IMR-90 (cell line): Measurements from ENCODE around the gene TXK. TPM values are rescaled to one million over a fixed set of nuclear protein-coding genes. Genes with fewer than 3 reads are reported as not detected.

Experiments
- ATAC-seq: fragments of 200-7000 bp; cut with Tn5 transposase; 2 replicates; pipeline ENCODE4 v1.9.1; 2020; ENCODE audit warnings: low read depth, mild to moderate bottlenecking, moderate library complexity
- BruUV-seq: library from RNA; stranded (reverse); fragments of 400-500 nt; replicated peaks from 2 replicates; lab custom pipeline; 2021; lab: Mats Ljungman, UMichigan
- CTCF ChIA-PET: fragments of 300-600 bp; formaldehyde crosslinking; extraction: SDS; loops from one replicate; lab custom pipeline; 2021; ENCODE audit warnings: antibody characterized with exemption; lab: Yijun Ruan, JAX
- POLR2A ChIA-PET: fragments of 300-600 bp; sonication (Branson Sonifier 250); formaldehyde crosslinking; loops from one replicate; lab custom pipeline; 2022; ENCODE audit warnings: antibody characterized with exemption; ENCODE audit not compliant: unreplicated experiment; lab: Charles Lee
- DNase-seq: peaks from one replicate; pipeline ENCODE4 v3.0.0; 2013
- H2AFZ ChIP-seq: replicated peaks from 2 replicates; pipeline ENCODE3; 2013; ENCODE audit warnings: low read length, mild to moderate bottlenecking; ENCODE audit not compliant: poor library complexity
- H2AK5ac ChIP-seq: 2 replicates; pipeline ENCODE4 v1.6.1; 2013; ENCODE audit warnings: low read depth, low read length, inconsistent platforms
- H2AK9ac ChIP-seq: replicated peaks from 2 replicates; pipeline ENCODE3; 2013; ENCODE audit warnings: mild to moderate bottlenecking, low read depth, low read length, moderate library complexity; ENCODE audit not compliant: poor library complexity
- H2BK120ac ChIP-seq: 2 replicates; pipeline ENCODE4 v1.6.1; 2013; ENCODE audit warnings: low read depth, low read length, inconsistent platforms
- H2BK15ac ChIP-seq: 3 replicates; pipeline ENCODE4 v1.6.1; 2013; ENCODE audit warnings: low read depth, low read length, inconsistent platforms
- H2BK20ac ChIP-seq: 2 replicates; pipeline ENCODE4 v1.6.1; 2013; ENCODE audit warnings: low read depth, mild to moderate bottlenecking, inconsistent platforms, low read length, moderate library complexity
- H2BK5ac ChIP-seq: 2 replicates; pipeline ENCODE4 v1.6.1; 2013; ENCODE audit warnings: mild to moderate bottlenecking, low read depth, low read length, inconsistent platforms; ENCODE audit not compliant: poor library complexity, severe bottlenecking
- H3K14ac ChIP-seq: replicated peaks from 2 replicates; pipeline ENCODE4 v1.6.1; 2013; ENCODE audit warnings: low read depth, low read length, inconsistent platforms
- H3K18ac ChIP-seq: 2 replicates; pipeline ENCODE4 v1.6.1; 2013; ENCODE audit warnings: low read depth, low read length, control low read depth
- H3K23ac ChIP-seq: 2 replicates; pipeline ENCODE4 v1.6.1; 2013; ENCODE audit warnings: low read depth, low read length, inconsistent platforms
- H3K27ac ChIP-seq: 2 replicates; pipeline ENCODE4 v1.5.1; 2013; ENCODE audit warnings: mild to moderate bottlenecking, control low read depth, low read length; ENCODE audit not compliant: insufficient read depth
- H3K27me3 ChIP-seq: 2 replicates; pipeline ENCODE4 v1.6.1; 2013; ENCODE audit warnings: low read length; ENCODE audit not compliant: control insufficient read depth, insufficient read depth
- H3K36me3 ChIP-seq: 2 replicates; pipeline ENCODE4 v1.6.1; 2013; ENCODE audit warnings: low read length, mixed read lengths; ENCODE audit not compliant: control insufficient read depth, insufficient read depth
- H3K4ac ChIP-seq: 2 replicates; pipeline ENCODE4 v1.6.1; 2013; ENCODE audit warnings: low read depth, low read length, inconsistent platforms
- H3K4me1 ChIP-seq: 2 replicates; pipeline ENCODE4 v1.6.1; 2013; ENCODE audit warnings: low read length, mixed read lengths; ENCODE audit not compliant: control insufficient read depth, insufficient read depth
- H3K4me2 ChIP-seq: 2 replicates; pipeline ENCODE4 v1.6.1; 2013; ENCODE audit warnings: low read depth, mild to moderate bottlenecking, control low read depth, low read length, moderate library complexity
- H3K4me3 ChIP-seq: 2 replicates; pipeline ENCODE4 v1.5.1; 2013; ENCODE audit warnings: low read depth, mild to moderate bottlenecking, control low read depth, low read length, moderate library complexity; ENCODE audit not compliant: insufficient read depth
- H3K56ac ChIP-seq: 2 replicates; pipeline ENCODE4 v1.6.1; 2013; ENCODE audit warnings: low read length, inconsistent platforms; ENCODE audit not compliant: insufficient read depth; ENCODE audit errors: extremely low read depth
- H3K79me1 ChIP-seq, 2 experiments: 2 replicates each; pipeline ENCODE4 v1.6.1; 2013; ENCODE audit warnings: low read length in 2 of 2, inconsistent platforms in 1 of 2, low read depth in 1 of 2
- H3K9ac ChIP-seq: 2 replicates; pipeline ENCODE4 v1.6.1; 2013; ENCODE audit warnings: low read depth, low read length, control low read depth
- H3K9me1 ChIP-seq: 2 replicates; pipeline ENCODE4 v1.6.1; 2013; ENCODE audit warnings: low read length, inconsistent platforms; ENCODE audit not compliant: insufficient read depth
- H3K9me3 ChIP-seq: 2 replicates; pipeline ENCODE4 v1.6.1; 2013; ENCODE audit warnings: low read length; ENCODE audit not compliant: control insufficient read depth, insufficient read depth
- H4K20me1 ChIP-seq: 2 replicates; pipeline ENCODE4 v1.6.1; 2013; ENCODE audit warnings: low read length, inconsistent platforms; ENCODE audit not compliant: insufficient read depth
- H4K5ac ChIP-seq: 2 replicates; pipeline ENCODE4 v1.6.1; 2013; ENCODE audit warnings: mild to moderate bottlenecking, low read depth, low read length, control low read depth
- H4K8ac ChIP-seq, 2 experiments: 2 replicates each; pipeline ENCODE4 v1.6.1; 2013; ENCODE audit warnings: low read depth in 2 of 2, low read length in 2 of 2, control low read depth in 1 of 2, inconsistent platforms in 1 of 2
- H4K91ac ChIP-seq: 2 replicates; pipeline ENCODE4 v1.6.1; 2013; ENCODE audit warnings: low read depth, low read length, inconsistent platforms; ENCODE audit not compliant: insufficient read depth
- BHLHE40 ChIP-seq: fragments of 150-350 bp; IDR thresholded peaks from 2 replicates; pipeline ENCODE4 v1.6.1; 2016; ENCODE audit warnings: mild to moderate bottlenecking, low read depth, low read length
- CTCF ChIP-seq: conservative IDR thresholded peaks from 2 replicates; pipeline ENCODE4 v1.5.1; 2012; ENCODE audit warnings: mild to moderate bottlenecking, low read depth, low read length, improper control_type of control experiment
- ELK1 ChIP-seq: fragments of 150-350 bp; IDR thresholded peaks from 2 replicates; pipeline ENCODE4 v1.6.1; 2016; ENCODE audit warnings: low read depth, mild to moderate bottlenecking, low read length, moderate library complexity, borderline replicate concordance
- MAFK ChIP-seq: IDR thresholded peaks from 2 replicates; pipeline ENCODE4 v1.6.1; 2012; ENCODE audit warnings: low read depth, low read length, improper control_type of control experiment
- NFE2L2 ChIP-seq: fragments of 150-350 bp; IDR thresholded peaks from 2 replicates; pipeline ENCODE4 v1.6.1; 2016; ENCODE audit warnings: low read depth, mild to moderate bottlenecking, low read length
- POLR2A ChIP-seq: IDR thresholded peaks from 2 replicates; pipeline ENCODE4 v1.6.1; 2012; ENCODE audit warnings: mild to moderate bottlenecking, low read depth, low read length
- RFX5 ChIP-seq: IDR thresholded peaks from 2 replicates; pipeline ENCODE4 v1.8.0; 2012; ENCODE audit warnings: low read depth, mild to moderate bottlenecking, low read length, moderate library complexity
- SMC3 ChIP-seq: fragments of 150-350 bp; IDR thresholded peaks from 2 replicates; pipeline ENCODE4 v1.6.1; 2016; ENCODE audit warnings: low read depth, mild to moderate bottlenecking, antibody characterized with exemption, low read length, moderate library complexity
- WGBS, 2 experiments: methylation state at CpG; one replicate each; pipeline versions ENCODE4 v1.1.5 to v1.1.7; 2013; ENCODE audit warnings: missing lambda C conversion rate in 2 of 2; ENCODE audit not compliant: insufficient read length in 1 of 2; ENCODE audit errors: extremely low coverage in 2 of 2; 5-methylcytosine and 5-hydroxymethylcytosine counted together
- dilution Hi-C: fragments of 300-500 bp; cut with HindIII; formaldehyde crosslinking; loops from one replicate; pipeline ENCODE4 v1.14.3; 2018; ENCODE audit warnings: low sequenced_read_pairs; ENCODE audit not compliant: unreplicated experiment
- in situ Hi-C: fragments of 300-500 bp; cut with MboI; formaldehyde crosslinking; loops from 3 replicates; pipeline ENCODE4 v1.14.3; 2019; ENCODE audit warnings: low sequenced_read_pairs, inconsistent platforms, mixed read lengths
- intact Hi-C: fragments of 100-400 bp; cut with micrococcal nuclease; formaldehyde crosslinking; loops from 2 replicates; pipeline ENCODE4 v1.10.0; 2022
- polyA plus RNA-seq, 3 experiments: library from polyadenylated mRNA; depleted of rRNA; stranded (reverse); fragments of >200 nt; gene quantifications; 2 replicates each; pipeline ENCODE4 v1.2.3, GENCODE V29; 2012; ENCODE audit warnings: low replicate concordance in 1 of 3
- total RNA-seq: library from RNA; depleted of rRNA; stranded (reverse); fragments of >200 nt; gene quantifications from 2 replicates; pipeline ENCODE4 v1.2.3, GENCODE V29; 2012

The TXK gene
- total and polyA plus RNA-seq, 2 of the 4 experiments (the other 2 are of a cell fraction) = not detected

- no peak overlapping the region for H3K4me2 ChIP-seq
- no peak overlapping the region for H3K27ac ChIP-seq
- H2BK20ac ChIP-seq = no peak overlapping the region
- no peak overlapping the region for H4K8ac ChIP-seq
- no peak overlapping the region for H2AK9ac ChIP-seq
- H3K14ac ChIP-seq = no peak overlapping the region
- no CpG with 5 or more reads among the region's 3 CpGs for WGBS, 2 experiments
- no peak overlapping the region for H3K23ac ChIP-seq
- no peak overlapping the region for H2AK5ac ChIP-seq
- no peak overlapping the region for H2AFZ ChIP-seq
- H3K9me1 ChIP-seq = no peaks in the 10 kb centered on the region
- H3K18ac ChIP-seq = no peak overlapping the region
- dilution Hi-C loops = no loop called here
- H3K27me3 ChIP-seq = no peaks in the 10 kb centered on the region
- no peaks in the 10 kb centered on the region for H3K4me1 ChIP-seq
- H4K20me1 ChIP-seq = no peaks in the 10 kb centered on the region
- no TSS peak for BruUV-seq
- intact Hi-C loops = no loop called here
- no peak overlapping the region for H3K4me3 ChIP-seq
- no peak overlapping the region for H4K5ac ChIP-seq
- TF ChIP-seq ELK1 = no peak
- TF ChIP-seq POLR2A = no peak
- no peak for TF ChIP-seq SMC3
- TF ChIP-seq NFE2L2 = no peak
- no peak for TF ChIP-seq BHLHE40
- TF ChIP-seq CTCF = no peak
- no peak for TF ChIP-seq MAFK
- TF ChIP-seq RFX5 = no peak
- H2BK5ac ChIP-seq = no peak overlapping the region
- no peaks in the 10 kb centered on the region for H3K79me1 ChIP-seq
- no peak overlapping the region for H3K4ac ChIP-seq
- no peak overlapping the region for H3K9ac ChIP-seq
- in situ Hi-C loops = no loop called here
- no peaks in the 10 kb centered on the region for H3K36me3 ChIP-seq
- no peak overlapping the region for H3K56ac ChIP-seq
- no peak overlapping the region for H4K91ac ChIP-seq
- ATAC-seq = no peak
- ChIA-PET POLR2A (no interaction called here), CTCF (no interaction called here)
- DNase-seq = no peak
- no peak overlapping the region for H2BK15ac ChIP-seq
- H2BK120ac ChIP-seq = no peak overlapping the region
- H3K9me3 ChIP-seq = no peaks in the 10 kb centered on the region
These were observed 30.4 kb downstream of the TXK start for GRCh38 chr4:48103483-48104139.
